Upper lobe of left lung (tissue), 6 donors: Measurements from ENCODE around the gene MGLL. TPM values are rescaled to one million over a fixed set of nuclear protein-coding genes. Genes with fewer than 3 reads are reported as not detected.

Experiments
- ATAC-seq, 2 donors: fragments of 200-7000 bp; cut with Tn5 transposase; one replicate each; pipeline ENCODE4 v1.9.1; 2022; ENCODE audit warnings: mild to moderate bottlenecking in 2 of 2, moderate library complexity in 2 of 2; ENCODE audit not compliant: low FRiP score in 2 of 2
- DNase-seq, 2 donors: peaks; one replicate each; pipeline ENCODE4 v3.0.0-alpha.2; 2019 to 2020
- H3K27ac ChIP-seq, 4 donors: fragments of 200-600 bp; sonication (generic); one replicate each; pipeline ENCODE4 v1.5.1; 2016 to 2019
- H3K27me3 ChIP-seq, 4 donors: fragments of 200-600 bp; sonication (generic); one replicate each; pipeline ENCODE4 v1.5.1; 2017 to 2019
- H3K36me3 ChIP-seq, 4 donors: fragments of 200-600 bp; sonication (generic); one replicate each; pipeline ENCODE4 v1.5.1; 2016 to 2019
- H3K4me1 ChIP-seq, 4 donors: fragments of 200-600 bp; sonication (generic); one replicate each; pipeline ENCODE4 v1.5.1; 2018 to 2019
- H3K4me3 ChIP-seq, 4 donors: fragments of 200-600 bp; sonication (generic); one replicate each; pipeline ENCODE4 v1.5.1; 2017 to 2019; ENCODE audit warnings: mild to moderate bottlenecking in 2 of 4, moderate library complexity in 1 of 4
- H3K9me3 ChIP-seq, 4 donors: fragments of 200-600 bp; sonication (generic); one replicate each; pipeline ENCODE4 v1.5.1; 2018 to 2019
- CTCF ChIP-seq, 6 experiments: fragments of 450-650 bp in 4 of 6; fragments of 200-600 bp in 2 of 6; sonication (generic) in 2 of 6; IDR thresholded peaks; one replicate each; pipeline ENCODE4 v1.5.1; 2016 to 2019; ENCODE audit warnings: antibody characterized with exemption in 6 of 6
- EP300 ChIP-seq, 4 donors: sonication (generic); formaldehyde crosslinking; IDR thresholded peaks; one replicate each; pipeline ENCODE4 v1.5.1; 2017; ENCODE audit warnings: antibody characterized with exemption in 4 of 4, control low read depth in 2 of 4
- POLR2A ChIP-seq, 4 donors: fragments of 450-650 bp; IDR thresholded peaks; one replicate each; pipeline ENCODE4 v1.5.1; 2016 to 2017; ENCODE audit warnings: antibody characterized with exemption in 4 of 4, mild to moderate bottlenecking in 2 of 4
- POLR2AphosphoS5 ChIP-seq, 2 donors: sonication (generic); formaldehyde crosslinking; IDR thresholded peaks; one replicate each; pipeline ENCODE4 v1.5.1; 2017; ENCODE audit warnings: antibody characterized with exemption in 2 of 2
- WGBS, 2 donors: methylation state at CpG; one replicate each; pipeline ENCODE4 v1.1.5; 2017 to 2018; 5-methylcytosine and 5-hydroxymethylcytosine counted together
- total RNA-seq, 6 donors: library from RNA; depleted of rRNA in 4 of 6; stranded (reverse); fragments of >200 nt in 4 of 6; gene quantifications; one replicate each; pipeline versions ENCODE4 v1.1.0 to v1.2.1, GENCODE V29; 2016 to 2021
- donor health status: DM: no; HTN: no; CAD: no; lungs with moderate emphysema.
- donor health status: DM: no; HTN: yes; CAD: no; lungs with severe emphysema.

MGLL gene
- total RNA-seq, 6 donors from 2014 or later = 128 to 253 (median 190) TPM

GRCh38 chr3:127722091-127722784, 100.1 kb downstream of the MGLL start:
- peak in 1 of 2 donors; percentile 2 for ATAC-seq

GRCh38 chr3:127720985-127721935, 101.1 kb downstream of the MGLL start:
- ATAC-seq (peak in 1 of 2 donors; percentile 69), DNase-seq (peak; percentile 65 to 68)
- Histone ChIP-seq H3K27me3 (no peaks in the 10 kb centered on the region), H3K4me1 (peaks cover 5 to 23% (median 16%) of the 10 kb centered on the region in 4 donors), H3K9me3 (no peaks in the 10 kb centered on the region), H3K27ac (peak overlapping the region; percentile 47 to 60 (median 58)), H3K4me3 (no peak overlapping the region), H3K36me3 (peaks cover 0 to 9% (median 0%) of the 10 kb centered on the region in 4 donors)
- no peak for TF ChIP-seq CTCF (IDR thresholded peaks at IDR 0.05)
- no peak for TF ChIP-seq EP300 (IDR thresholded peaks at IDR 0.05)
- TF ChIP-seq POLR2AphosphoS5 (IDR thresholded peaks at IDR 0.05) = no peak
- no peak for TF ChIP-seq POLR2A (IDR thresholded peaks at IDR 0.05)
- 79 to 81% methylated on average over 16 to 17 of the region's 17 CpGs for WGBS, 2 donors

More at GRCh38 chr3:127722091-127722784, 100.1 kb downstream of the MGLL start:
- no peak for DNase-seq
- no peaks in the 10 kb centered on the region for H3K27me3 ChIP-seq
- H3K4me3 ChIP-seq = no peak overlapping the region
- WGBS, 2 donors = 46 to 53% methylated on average over 13 of the region's 13 CpGs
- no peaks in the 10 kb centered on the region for H3K9me3 ChIP-seq
- H3K4me1 ChIP-seq = peaks cover 5 to 23% (median 16%) of the 10 kb centered on the region in 4 donors
- peaks cover 0 to 9% (median 0%) of the 10 kb centered on the region in 4 donors for H3K36me3 ChIP-seq
- TF ChIP-seq POLR2A (IDR thresholded peaks at IDR 0.05) = no peak
- no peak for TF ChIP-seq CTCF (IDR thresholded peaks at IDR 0.05)
- TF ChIP-seq POLR2AphosphoS5 (IDR thresholded peaks at IDR 0.05) = no peak
- TF ChIP-seq EP300 (IDR thresholded peaks at IDR 0.05) = no peak
- H3K27ac ChIP-seq = peak overlapping the region; percentile 12 to 60 (median 53)

- Histone ChIP-seq H3K9me3 (no peaks in the 10 kb centered on the region), H3K27me3 (no peaks in the 10 kb centered on the region), H3K27ac (peak overlapping the region in 1 of 4 donors; percentile 57), H3K36me3 (peaks cover 0 to 9% (median 0%) of the 10 kb centered on the region in 4 donors), H3K4me1 (peaks cover 5 to 28% (median 18%) of the 10 kb centered on the region in 4 donors), H3K4me3 (no peak overlapping the region)
- ATAC-seq = no peak
- TF ChIP-seq CTCF (IDR thresholded peaks at IDR 0.05) (no peak), EP300 (IDR thresholded peaks at IDR 0.05) (no peak), POLR2A (IDR thresholded peaks at IDR 0.05) (no peak), POLR2AphosphoS5 (IDR thresholded peaks at IDR 0.05) (no peak)
- 85 to 90% methylated on average over 13 to 15 of the region's 15 CpGs for WGBS, 2 donors
- no peak for DNase-seq
Measured at GRCh38 chr3:127720161-127720823, 102.0 kb downstream of the MGLL start.

GRCh38 chr3:127719369-127719768, 102.9 kb downstream of the MGLL start:
- Histone ChIP-seq H3K27ac (no peak overlapping the region), H3K9me3 (no peaks in the 10 kb centered on the region), H3K4me3 (no peak overlapping the region), H3K27me3 (no peaks in the 10 kb centered on the region), H3K36me3 (peaks cover 0 to 9% (median 0%) of the 10 kb centered on the region in 4 donors), H3K4me1 (peaks cover 9 to 37% (median 22%) of the 10 kb centered on the region in 4 donors)
- WGBS, 2 donors = 87 to 100% methylated on average over 8 of the region's 8 CpGs
- no peak for ATAC-seq
- no peak for DNase-seq
- TF ChIP-seq EP300 (IDR thresholded peaks at IDR 0.05) (no peak), POLR2A (IDR thresholded peaks at IDR 0.05) (no peak), CTCF (IDR thresholded peaks at IDR 0.05) (no peak), POLR2AphosphoS5 (IDR thresholded peaks at IDR 0.05) (no peak)
